Mucosa of descending colon (tissue), 3 donors: ENCODE data around the gene ETV1. TPM values are rescaled to one million over a fixed set of nuclear protein-coding genes. Genes with fewer than 3 reads are reported as not detected.

Experiments
- ATAC-seq: fragments of 200-7000 bp; cut with Tn5 transposase; one replicate; pipeline ENCODE4 v1.9.1; 2020; ENCODE audit warnings: mild to moderate bottlenecking, moderate library complexity
- DNase-seq, 3 donors: peaks; one replicate each; pipeline ENCODE4 v3.0.0-alpha.2; 2020
- H3K36me3 ChIP-seq: fragments of 200-600 bp; one replicate; pipeline ENCODE4 v1.8.0; 2021; ENCODE audit warnings: low read depth, mild to moderate bottlenecking
- H3K4me1 ChIP-seq: fragments of 200-600 bp; one replicate; pipeline ENCODE4 v1.8.0; 2021; ENCODE audit warnings: low read depth, mild to moderate bottlenecking
- H3K4me3 ChIP-seq: fragments of 200-600 bp; one replicate; pipeline ENCODE4 v1.8.0; 2021; ENCODE audit warnings: mild to moderate bottlenecking
- H3K9me3 ChIP-seq: fragments of 200-600 bp; one replicate; pipeline ENCODE4 v1.8.0; 2021; ENCODE audit warnings: mild to moderate bottlenecking
- CTCF ChIP-seq: fragments of 200-600 bp; IDR thresholded peaks from one replicate; pipeline ENCODE4 v1.8.0; 2022; ENCODE audit warnings: antibody characterized with exemption, mild to moderate bottlenecking
- intact Hi-C, 2 donors: fragments of 100-400 bp; cut with DNase I in 1 of 2; cut with micrococcal nuclease in 1 of 2; formaldehyde crosslinking; loops; one replicate each; pipeline versions ENCODE4 v1.11.0 to v1.11.1; 2022; cut with DNase I, micrococcal nuclease
- total RNA-seq, 3 donors: library from RNA; stranded (reverse); fragmentation: NEBNext Ultra II Directional in 2 of 3; extraction: Animal tissue kit (Norgen Biotek cat#: 25700) in 2 of 3; gene quantifications; one replicate each; pipeline versions ENCODE4 v1.2.1 to v1.2.4, GENCODE V29; 2021 to 2023
- donor health status: DM: no; HTN: no; CAD: no; lungs with moderate emphysema.
- donor health status: DM: no; HTN: no; CAD: no.
- donor health status: DM: no; HTN: yes; CAD: no.

Gene ETV1
- total RNA-seq, 3 donors from 2014 or later, result 2.6 to 16.9 (median 5.9) TPM

- no peaks in the 10 kb centered on the region for H3K4me1 ChIP-seq
- DNase-seq, result no peak
- intact Hi-C loops, result no loop called here
- ATAC-seq, result no peak
- peak overlapping the region; percentile 2 for H3K4me3 ChIP-seq
- no peaks in the 10 kb centered on the region for H3K9me3 ChIP-seq
- no peak for TF ChIP-seq CTCF
- no peaks in the 10 kb centered on the region for H3K36me3 ChIP-seq
Observed at GRCh38 chr7:13963925-13964324, 25.5 kb downstream of the ETV1 start.

- ATAC-seq (no peak), DNase-seq (no peak)
- Histone ChIP-seq H3K36me3 (no peaks in the 10 kb centered on the region), H3K4me1 (no peaks in the 10 kb centered on the region), H3K4me3 (no peak overlapping the region), H3K9me3 (no peaks in the 10 kb centered on the region)
- TF ChIP-seq CTCF, result no peak
- intact Hi-C loops, result no loop called here
Observed at GRCh38 chr7:13955494-13955893, 34.0 kb downstream of the ETV1 start.

- Histone ChIP-seq H3K9me3 (no peaks in the 10 kb centered on the region), H3K4me1 (no peaks in the 10 kb centered on the region), H3K36me3 (no peaks in the 10 kb centered on the region), H3K4me3 (no peak overlapping the region)
- TF ChIP-seq CTCF, result no peak
- intact Hi-C loops, result no loop called here
- no peak for DNase-seq
- ATAC-seq, result no peak
Observed at GRCh38 chr7:13953368-13953767, 36.1 kb downstream of the ETV1 start.

GRCh38 chr7:13952921-13953320 is 36.5 kb downstream of the ETV1 start:
- no peak overlapping the region for H3K4me3 ChIP-seq
- TF ChIP-seq CTCF, result no peak
- no peak for DNase-seq
- H3K9me3 ChIP-seq, result no peaks in the 10 kb centered on the region
- intact Hi-C loops, result no loop called here
- no peaks in the 10 kb centered on the region for H3K36me3 ChIP-seq
- no peak for ATAC-seq
- H3K4me1 ChIP-seq, result no peaks in the 10 kb centered on the region

- H3K4me3 ChIP-seq, result no peak overlapping the region
- no peaks in the 10 kb centered on the region for H3K9me3 ChIP-seq
- no peaks in the 10 kb centered on the region for H3K4me1 ChIP-seq
- intact Hi-C loops, result no loop called here
- no peaks in the 10 kb centered on the region for H3K36me3 ChIP-seq
- no peak for DNase-seq
- ATAC-seq, result no peak
- TF ChIP-seq CTCF, result no peak
Observed at GRCh38 chr7:13949939-13950338, 39.5 kb downstream of the ETV1 start.

GRCh38 chr7:13949445-13949844 is 40.0 kb downstream of the ETV1 start:
- ATAC-seq, result peak; percentile 83
- H3K36me3 ChIP-seq, result no peaks in the 10 kb centered on the region
- no peak for TF ChIP-seq CTCF
- peak in 1 of 3 donors; percentile 68 for DNase-seq
- no peak overlapping the region for H3K4me3 ChIP-seq
- no peaks in the 10 kb centered on the region for H3K9me3 ChIP-seq
- no peaks in the 10 kb centered on the region for H3K4me1 ChIP-seq
- intact Hi-C loops, result no loop called here
